Activated CD4-positive, alpha-beta T cell treated with anti-CD3 and anti-CD28 coated beads for 1 hour (primary cell): ENCODE data around the gene HJV.
A peak's percentile ranks its signal among the peaks of the same experiment; 100 is the strongest.

Experiments
- DNase-seq: peaks from one replicate; pipeline ENCODE4 v3.0.0-alpha.2; 2020

HJV gene

DNA sequence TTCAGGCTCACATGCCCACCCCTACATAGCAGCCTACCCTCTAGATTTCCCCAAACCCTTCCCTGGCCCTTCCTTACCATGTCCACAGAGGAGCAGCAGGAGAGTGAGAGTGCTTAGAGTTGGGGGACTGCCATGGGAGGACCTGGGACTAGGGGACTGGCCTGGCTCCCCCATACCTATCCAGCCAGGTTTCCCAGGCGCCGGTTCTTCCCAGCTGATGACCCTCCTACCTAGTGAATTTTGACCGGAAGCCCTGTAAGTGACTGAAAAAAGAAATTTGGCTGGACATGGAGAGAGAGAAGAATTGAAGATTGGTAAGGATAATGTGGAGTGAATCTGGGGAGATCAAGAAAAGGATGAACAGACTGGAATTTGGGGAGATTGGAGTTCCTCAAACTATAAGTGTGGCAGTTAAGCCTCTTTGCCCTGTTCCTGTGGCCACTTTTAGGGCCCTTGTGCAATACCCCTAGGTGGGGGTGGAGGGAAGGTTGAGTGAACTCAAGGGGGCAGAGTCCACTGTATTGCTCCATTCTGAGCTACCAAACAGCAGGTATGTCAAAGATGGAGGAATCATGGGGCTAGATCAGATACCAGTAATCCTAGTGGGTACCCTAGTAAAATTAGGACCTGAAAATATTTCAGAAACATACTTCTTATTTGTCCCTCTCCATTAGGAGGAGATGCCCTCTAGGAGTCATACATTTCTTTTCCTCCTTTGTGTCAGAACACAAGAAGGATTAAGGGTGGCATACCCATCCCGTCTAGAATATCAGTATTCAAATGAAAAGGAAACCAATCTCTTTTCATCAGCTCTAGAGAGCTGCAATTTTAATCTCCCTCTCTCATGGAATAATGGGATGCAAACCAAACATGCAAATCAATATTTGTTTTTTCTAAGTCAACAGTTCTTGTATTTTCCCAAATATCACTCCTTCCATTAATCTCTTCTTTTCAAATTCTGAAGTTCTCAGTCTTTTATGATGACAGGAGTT lies 1.2 kb downstream of the HJV start:
- no peak for DNase-seq

- DNase-seq, result no peak
These were observed 2.1 kb downstream of the HJV start for GRCh38 chr1:146019231-146020057.

DNA sequence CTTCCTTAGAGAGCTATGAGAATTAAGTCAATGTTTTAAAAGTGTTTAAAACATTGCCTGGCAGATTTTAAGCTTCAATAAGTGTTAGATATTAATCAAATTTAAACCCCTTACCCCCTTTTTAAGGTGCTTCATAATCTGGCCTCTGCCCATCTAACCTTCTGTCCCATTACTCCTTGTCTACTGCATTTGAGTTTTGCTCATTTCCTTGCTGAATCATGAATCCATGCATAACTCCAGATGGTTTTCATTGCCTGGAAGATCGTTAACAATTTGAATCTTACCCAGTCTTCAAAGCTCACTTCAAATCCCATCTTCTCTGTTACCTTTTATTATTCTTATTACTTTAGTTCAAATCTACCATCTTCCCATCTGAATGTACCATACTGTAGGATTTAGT lies 4.6 kb downstream of the HJV start:
- DNase-seq, result no peak

- no peak for DNase-seq
These were observed 8.0 kb downstream of the HJV start for GRCh38 chr1:146013559-146013922.

DNA sequence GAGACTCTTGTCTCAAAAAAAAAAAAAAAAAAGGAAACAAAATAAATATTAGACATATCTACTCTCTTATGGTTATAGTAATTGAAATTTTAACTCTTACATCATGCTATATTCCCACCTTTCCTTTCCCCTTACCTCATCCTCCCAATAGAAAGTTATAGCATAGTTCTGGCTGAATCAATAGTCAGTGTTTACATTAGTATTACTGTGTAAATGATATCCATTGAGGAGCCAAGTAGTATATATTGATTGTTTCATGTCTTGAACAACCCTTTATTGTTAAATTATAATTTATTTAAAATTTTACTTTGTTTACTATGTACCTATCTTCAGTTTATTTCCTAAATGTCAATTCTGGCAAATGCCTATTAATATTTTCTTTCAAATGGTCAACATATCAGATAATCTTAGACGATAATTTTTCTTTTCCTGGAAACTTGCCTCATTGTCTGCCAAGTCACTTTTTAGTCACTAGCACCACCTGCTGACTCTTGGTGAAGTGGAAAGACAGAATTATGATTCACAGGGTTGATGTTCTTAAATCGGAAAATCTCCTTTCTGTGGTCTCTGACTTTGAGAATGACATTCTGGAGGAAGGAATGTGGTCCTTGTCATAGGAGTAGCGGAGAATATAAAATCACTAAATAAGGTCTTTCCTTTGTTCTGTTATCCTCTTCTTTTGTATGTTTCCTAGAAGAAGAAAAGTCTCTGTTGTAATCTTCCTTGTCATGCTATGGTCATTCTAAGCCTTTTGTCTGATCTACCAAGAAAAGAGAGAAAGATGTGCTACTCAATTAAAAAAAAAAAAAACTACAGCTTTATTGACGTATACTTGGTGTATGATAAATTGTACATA lies 8.6 kb downstream of the HJV start:
- no peak for DNase-seq

GRCh38 chr1:146010126-146010738 lies 11.3 kb downstream of the HJV start:
- no peak for DNase-seq

DNA sequence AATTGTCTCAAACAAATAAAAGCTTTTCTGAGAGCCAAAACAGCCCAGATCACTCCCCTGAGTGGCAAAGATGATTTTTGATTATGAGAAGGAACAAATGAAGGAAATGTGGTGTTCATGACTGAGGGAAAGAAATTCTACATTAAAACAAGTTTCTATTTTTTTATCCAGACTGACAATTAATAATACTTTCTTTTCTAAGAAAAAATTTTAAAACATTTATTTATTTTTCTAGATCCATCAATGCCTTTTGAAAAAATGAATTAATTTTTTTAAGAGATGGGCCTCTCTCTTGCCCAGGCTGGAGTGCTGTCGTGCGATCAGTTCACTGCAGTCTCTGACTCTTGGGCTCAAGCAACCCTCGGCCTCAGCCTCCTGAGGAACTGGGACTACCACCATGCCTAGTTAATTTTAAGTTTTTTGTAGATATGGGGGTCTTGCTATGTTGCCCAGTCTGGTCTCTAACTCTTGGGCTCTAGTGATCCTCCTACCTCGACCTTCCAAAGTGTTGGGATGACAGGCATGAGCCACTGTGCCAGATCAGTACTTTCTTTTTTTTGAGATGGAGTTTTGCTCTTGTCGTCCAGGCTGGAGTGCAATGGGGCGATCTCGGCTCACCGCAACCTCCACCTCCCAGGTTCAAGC lies 13.9 kb downstream of the HJV start:
- DNase-seq, result no peak

DNA sequence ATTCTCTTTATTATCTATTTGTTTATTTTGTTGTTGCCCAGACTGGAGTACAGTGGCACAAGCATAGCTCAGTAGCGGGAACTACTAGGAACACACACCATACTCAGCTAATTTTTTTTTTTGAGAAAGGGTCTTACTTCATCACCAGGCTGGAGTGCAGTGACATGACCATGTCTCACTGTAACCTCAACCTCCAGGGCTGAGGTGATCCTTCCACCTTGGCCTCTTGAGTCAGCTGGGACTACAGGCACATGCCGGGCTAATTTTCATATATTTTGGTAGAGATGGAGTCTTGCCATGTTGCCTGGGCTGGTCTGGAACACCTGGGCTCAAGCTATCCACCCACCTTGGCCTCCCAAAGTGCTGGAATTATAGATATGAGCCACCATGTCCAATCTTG lies 19.8 kb downstream of the HJV start:
- DNase-seq, result no peak

DNA sequence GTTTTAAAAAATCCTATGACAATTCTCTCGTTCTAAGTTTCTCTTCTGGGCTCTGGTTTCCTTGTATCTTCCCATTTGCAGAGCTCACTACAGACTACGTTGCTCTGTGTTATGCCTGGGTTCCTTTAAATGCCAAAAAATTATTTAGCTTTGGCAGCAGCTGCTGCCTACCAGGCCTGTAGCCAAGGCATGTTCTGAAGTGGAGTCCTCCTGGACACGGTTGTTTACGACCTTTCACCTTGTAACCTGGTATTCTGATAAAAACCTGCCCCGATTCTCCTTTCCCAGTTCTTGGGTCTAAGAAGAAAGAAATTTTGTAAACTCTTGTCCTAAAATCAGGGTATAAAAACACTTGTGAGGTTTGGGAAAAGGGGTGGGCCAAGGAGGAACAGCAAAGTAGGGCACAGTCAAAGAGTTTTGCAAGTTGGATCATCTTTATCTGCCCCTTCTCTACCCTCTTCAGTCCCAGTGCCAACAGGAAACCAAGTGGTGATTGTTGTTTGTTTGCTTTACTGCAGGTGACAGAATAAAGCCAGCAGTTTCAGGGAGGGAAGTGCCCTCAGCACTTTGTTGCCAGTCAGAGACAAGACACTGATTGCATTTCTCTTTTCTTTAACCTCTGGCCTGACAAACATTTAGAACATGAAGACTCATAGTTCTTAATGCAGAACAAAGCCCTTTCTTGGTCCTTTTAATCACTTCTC lies 22.1 kb downstream of the HJV start:
- DNase-seq, result no peak

- DNase-seq, result no peak
These were observed 23.9 kb downstream of the HJV start for GRCh38 chr1:145997718-145998023.

DNA sequence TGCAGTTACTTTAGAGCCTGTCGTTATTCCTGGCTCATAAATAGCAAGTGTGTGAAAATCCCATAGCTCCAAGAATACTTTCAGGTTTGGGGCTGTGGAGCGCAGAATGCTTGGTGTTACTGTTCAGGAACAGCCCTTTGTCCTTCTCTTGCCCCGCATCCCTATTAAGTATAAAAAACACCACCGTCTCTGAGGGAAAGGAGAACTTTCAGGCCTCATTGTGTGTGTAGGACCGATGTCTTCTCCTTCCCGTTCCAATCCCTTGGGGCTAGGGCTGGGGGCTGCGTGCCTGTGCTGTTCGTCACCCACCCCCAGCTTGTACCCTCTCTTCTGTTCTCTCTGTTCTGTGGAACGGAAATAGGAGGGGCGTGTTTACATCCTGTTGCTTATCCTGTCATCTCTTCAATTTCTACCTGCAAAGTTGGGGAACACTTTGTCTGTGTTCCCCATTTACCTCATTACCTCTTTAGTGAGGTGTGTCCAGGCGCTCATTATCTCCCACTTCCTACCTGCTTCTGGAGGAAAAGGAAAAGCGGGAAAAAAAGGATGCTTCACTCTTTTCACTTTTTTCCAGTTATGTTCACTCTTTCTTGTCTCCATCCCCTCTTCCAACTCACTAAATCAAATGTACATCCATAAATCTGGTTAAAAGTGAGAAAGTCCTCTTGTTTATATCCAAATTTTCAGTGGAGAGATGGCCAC lies 24.4 kb downstream of the HJV start:
- no peak for DNase-seq

DNA sequence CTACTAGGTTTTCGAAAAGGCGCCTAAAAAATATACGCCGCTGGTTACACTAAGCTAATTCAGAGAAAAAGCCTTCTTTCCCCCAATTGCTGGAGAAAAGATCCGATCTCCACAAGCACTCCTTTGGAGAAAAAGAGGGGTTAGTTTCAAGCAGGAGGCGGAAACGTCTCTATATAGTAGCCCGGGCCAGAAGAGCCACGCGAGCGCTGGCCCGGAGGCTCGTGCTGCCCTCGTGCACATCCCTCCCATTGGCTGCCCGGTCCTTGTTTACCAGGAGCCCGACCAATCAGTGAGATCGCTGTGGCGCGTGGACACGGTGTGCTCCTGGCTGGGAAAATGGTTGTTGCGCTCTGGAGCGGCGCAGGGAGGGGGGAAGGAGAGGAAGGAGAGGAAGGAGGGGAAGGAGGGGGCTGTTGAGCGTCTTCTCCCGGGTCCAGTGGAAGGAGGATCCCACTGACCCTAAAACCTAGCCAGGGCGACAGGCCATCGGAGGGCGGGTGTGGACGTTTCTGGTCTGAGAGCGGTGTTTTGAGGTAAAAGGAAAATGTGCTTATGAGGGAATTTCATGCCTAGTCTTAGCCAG lies 25.0 kb downstream of the HJV start, which contains the start of gene TXNIP:
TSS of gene TXNIP (minus strand) at position 147 of the 583 bp plus-strand sequence. CDS start 313 bp downstream, outside the sequence.
- DNase-seq, result peak; percentile 80

DNA sequence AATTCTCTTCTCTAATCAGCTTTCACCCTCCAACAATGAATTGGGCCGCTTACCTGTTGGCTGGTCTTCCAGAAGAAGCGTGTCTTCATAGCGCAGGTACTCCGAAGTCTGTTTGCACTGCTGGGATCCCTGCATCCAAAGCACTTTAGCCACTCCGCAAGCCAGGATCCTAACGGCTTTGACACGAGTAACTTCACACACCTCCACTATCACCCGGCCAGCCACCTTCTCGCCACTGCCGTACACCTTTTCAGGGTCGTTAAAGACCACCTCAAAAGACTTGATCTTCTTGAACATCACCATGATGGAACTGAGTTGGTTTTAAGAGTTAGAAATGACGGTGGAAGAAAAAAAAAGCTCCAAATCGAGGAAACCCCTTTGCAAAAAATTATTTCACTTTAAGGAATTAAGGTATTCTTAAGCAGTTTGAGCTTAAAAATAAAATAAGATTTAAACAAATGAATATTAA lies 25.5 kb downstream of the HJV start:
- no peak for DNase-seq

- no peak for DNase-seq
These were observed 26.2 kb downstream of the HJV start for GRCh38 chr1:145995148-145995881.

DNA sequence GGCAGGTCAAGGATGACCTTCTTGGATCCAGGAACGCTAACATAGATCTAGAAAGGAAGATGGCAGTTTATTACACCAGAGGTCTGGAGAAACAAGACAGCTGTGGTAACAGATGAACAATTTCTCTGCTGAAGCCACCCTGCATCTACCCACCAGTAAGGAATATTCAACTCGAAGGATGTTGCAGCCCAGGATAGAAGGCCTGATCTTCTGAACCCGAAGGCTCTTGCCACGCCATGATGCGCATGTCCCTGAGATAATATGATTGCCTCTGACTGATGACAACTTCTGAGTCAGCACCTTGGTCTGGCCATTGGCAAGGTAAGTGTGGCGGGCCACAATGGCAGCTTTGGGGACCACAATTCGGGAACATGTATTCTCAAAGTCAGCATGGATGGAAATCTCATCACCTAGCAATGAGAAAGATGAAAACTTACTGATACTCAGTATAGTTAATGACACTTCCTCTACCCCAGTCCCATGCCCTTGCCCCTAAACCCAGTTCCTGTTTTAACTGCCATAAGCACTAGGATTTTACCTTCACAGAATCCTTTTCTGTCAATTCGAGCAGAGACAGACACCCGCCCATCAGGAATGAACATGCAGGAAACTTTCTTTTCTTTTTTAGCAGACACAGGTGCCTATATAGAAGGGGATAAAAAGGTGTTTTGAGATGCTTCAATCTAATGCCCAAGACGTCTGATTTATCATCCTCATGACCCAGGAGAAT lies 27.0 kb downstream of the HJV start:
- no peak for DNase-seq

DNA sequence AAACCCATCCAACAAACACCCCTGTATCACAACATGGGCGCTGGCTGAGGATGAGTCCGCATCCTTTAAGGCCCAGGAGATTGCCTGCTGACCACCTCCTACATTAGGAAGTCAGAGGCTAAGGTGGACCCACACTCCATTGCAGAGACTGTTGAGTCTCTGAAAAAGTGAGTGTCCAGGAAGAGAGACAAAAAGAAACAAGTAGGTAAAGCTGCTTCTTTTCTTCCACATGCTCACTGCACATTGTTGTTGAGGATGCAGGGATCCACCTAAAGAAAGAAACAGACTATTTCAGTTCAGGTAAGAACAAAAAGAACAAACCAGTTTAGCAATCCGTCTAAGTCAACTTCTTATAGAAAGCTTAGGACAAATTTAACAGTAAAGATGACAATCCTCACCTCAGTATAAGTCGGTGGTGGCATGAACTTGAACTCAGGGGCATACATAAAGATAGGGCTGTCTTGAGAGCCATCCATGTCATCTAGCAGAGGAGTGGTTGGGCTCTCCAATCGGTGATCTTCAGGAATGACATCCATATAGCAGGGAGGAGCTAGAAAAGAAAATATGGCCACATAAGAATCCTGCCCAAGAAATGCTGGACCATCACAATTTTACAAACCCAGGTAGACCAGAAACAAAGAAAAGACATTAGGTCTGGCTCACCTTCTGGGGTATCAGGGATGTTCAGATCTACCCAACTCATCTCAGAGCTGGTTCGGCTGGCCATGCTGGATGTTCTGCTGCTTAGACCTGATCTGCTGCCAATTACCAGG lies 27.7 kb downstream of the HJV start:
- no peak for DNase-seq

- DNase-seq, result no peak
These were observed 28.4 kb downstream of the HJV start for GRCh38 chr1:145992958-145993617.
